GM18520 (cell line): ENCODE results near the gene TRPM2.
"Not testable (repeated sequence)": the region's sequence is repeated elsewhere in the genome, so short reads cannot be mapped to it uniquely, and the experiment has no call there.

Experiments used
- ATAC-seq: cut with Tn5 transposase; IDR thresholded peaks from one replicate; pipeline ENCODE4 v1.9.1; 2021; ENCODE audit not compliant: unreplicated experiment

TRPM2 gene

GRCh38 chr21:44351535-44352252 is 1.7 kb upstream of the TRPM2 start:
- ATAC-seq = no peak

GRCh38 chr21:44352253-44352860 is 1.1 kb upstream of the TRPM2 start:
- ATAC-seq = no peak

GRCh38 chr21:44354001-44354405 is 582 bp downstream of the TRPM2 start:
- ATAC-seq = no peak

- ATAC-seq = no peak
Observed at GRCh38 chr21:44354775-44355771, 1.7 kb downstream of the TRPM2 start.

GRCh38 chr21:44356160-44356559 is 2.7 kb downstream of the TRPM2 start:
- no peak for ATAC-seq

- no peak for ATAC-seq
Observed at GRCh38 chr21:44356636-44357035, 3.2 kb downstream of the TRPM2 start.

GRCh38 chr21:44357064-44357837 is 3.8 kb downstream of the TRPM2 start:
- no peak for ATAC-seq

- ATAC-seq = no peak
Observed at GRCh38 chr21:44359396-44359795, 6.0 kb downstream of the TRPM2 start.

GRCh38 chr21:44360159-44360558 is 6.7 kb downstream of the TRPM2 start:
- no peak for ATAC-seq

GRCh38 chr21:44361903-44362302 is 8.5 kb downstream of the TRPM2 start:
- not testable (repeated sequence) for ATAC-seq

- ATAC-seq = no peak
Observed at GRCh38 chr21:44363278-44363677, 9.9 kb downstream of the TRPM2 start.

- no peak for ATAC-seq
Observed at GRCh38 chr21:44364151-44365053, 11.0 kb downstream of the TRPM2 start.

GRCh38 chr21:44365251-44365966 is 12.0 kb downstream of the TRPM2 start:
- no peak for ATAC-seq

GRCh38 chr21:44365967-44366585 is 12.7 kb downstream of the TRPM2 start:
- no peak for ATAC-seq

GRCh38 chr21:44366586-44367211 is 13.3 kb downstream of the TRPM2 start:
- ATAC-seq = no peak

- ATAC-seq = no peak
Observed at GRCh38 chr21:44368711-44369446, 15.5 kb downstream of the TRPM2 start.

- no peak for ATAC-seq
Observed at GRCh38 chr21:44370027-44370735, 16.8 kb downstream of the TRPM2 start.
